NCI-H146 treated with DMSO at 0.1 percent for 48 hours (cell line): ENCODE measurements around the gene TGFBR3.
"Not testable (repeated sequence)": the region's sequence is repeated elsewhere in the genome, so short reads cannot be mapped to it uniquely, and the experiment has no call there.

ENCODE experiments used
- DNase-seq: peaks from one replicate; lab custom pipeline; 2025; ENCODE audit not compliant: unreplicated experiment; lab: John Stamatoyannopoulos, UW

Gene TGFBR3

DNA sequence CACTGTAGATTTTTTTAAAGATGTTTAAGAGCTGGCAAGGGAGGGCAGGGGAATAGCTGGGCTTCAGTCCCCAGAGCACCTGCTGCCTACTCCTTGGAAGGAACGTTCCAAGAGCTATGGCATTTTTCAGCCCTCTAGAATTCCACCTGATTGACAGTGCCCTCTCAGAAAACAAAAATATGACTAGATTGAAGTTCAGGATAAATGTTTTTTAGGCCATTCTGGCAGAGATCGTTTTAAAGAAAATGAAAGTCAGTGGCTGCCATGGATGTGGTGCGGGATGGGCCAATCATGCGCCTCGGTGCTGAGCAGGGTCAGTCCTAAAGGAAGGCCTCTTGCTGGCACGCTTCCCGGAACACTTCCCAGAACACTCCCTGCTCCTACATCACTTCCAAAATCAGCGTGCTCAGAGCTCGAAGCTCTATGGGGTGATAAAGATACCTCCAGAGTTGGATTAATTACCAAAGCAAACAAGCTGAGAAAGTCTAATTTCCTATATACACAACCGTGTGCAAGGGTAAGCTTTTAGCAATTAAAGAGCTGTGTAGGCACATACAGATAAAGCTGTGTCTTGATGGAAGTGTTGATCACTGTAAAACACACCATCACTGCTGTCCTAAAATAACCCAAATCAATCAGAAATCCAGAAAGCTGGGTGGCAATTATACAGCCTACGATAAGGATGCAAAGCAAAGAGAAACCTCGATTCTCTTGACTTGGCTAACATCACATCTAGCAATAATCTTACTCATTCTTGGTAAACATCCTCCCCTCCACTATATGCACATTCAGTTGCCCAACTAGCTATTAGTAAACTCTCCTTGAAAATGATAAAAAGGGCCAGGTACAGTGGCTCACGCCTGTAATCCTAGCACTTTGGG lies 34.6 kb downstream of the TGFBR3 start:
- peak; percentile 43 for DNase-seq

DNA sequence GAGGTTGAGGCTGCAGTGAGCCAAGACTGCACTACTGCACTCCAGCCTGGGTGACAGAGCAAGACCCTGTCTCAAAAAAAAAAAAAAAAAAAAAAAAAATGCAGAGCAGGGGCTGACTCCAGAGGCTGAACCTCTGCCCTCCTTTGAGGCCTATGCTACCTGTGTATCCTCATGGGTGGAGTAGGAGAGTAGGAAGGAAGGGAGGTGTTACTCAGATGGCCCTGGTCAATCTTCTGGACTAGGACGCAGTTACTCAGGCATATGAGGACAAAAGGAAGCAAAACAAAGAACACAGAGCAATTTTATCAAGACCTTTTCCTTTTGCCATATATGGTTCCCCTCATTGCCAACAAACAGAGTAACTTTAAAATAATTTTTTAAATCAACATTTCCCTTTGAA lies 35.2 kb downstream of the TGFBR3 start:
- no peak for DNase-seq

DNA sequence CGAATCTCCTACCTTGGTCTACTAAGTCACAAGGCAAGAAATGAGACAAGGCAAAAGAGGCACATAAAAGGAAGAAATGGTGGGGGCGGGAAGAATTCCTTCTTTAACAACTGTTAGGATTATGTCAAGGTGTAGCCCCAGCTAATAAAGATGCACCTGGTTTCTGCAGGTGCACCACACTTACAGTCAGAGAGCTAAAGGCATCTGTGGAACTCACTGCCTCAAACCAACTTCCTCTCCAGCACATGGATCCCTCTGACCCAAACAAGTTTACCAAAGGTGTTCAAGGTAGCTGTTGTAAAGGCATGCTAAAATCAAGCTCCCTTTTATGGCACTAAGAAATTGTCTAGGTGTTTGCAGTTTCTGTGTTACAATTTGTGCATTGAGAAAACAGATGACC lies 38.1 kb downstream of the TGFBR3 start:
- DNase-seq, result no peak

DNA sequence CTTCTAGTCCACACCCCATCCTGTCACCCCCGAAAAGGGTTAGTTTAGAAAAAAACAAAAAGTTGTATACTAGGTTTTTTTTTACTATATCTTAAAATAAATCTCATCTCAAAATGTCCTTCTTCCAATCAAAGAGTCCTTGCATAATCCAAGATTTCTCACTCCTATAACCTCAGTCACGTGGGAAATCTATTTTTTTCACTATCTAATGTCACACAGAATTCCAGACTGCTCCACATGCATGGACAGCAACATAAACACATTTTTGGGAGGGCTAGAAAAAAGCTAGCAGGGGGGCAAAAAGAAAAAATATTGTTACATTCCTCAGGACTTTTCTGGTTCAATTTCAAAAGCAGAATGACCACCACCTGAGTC lies 39.3 kb downstream of the TGFBR3 start:
- no peak for DNase-seq

DNA sequence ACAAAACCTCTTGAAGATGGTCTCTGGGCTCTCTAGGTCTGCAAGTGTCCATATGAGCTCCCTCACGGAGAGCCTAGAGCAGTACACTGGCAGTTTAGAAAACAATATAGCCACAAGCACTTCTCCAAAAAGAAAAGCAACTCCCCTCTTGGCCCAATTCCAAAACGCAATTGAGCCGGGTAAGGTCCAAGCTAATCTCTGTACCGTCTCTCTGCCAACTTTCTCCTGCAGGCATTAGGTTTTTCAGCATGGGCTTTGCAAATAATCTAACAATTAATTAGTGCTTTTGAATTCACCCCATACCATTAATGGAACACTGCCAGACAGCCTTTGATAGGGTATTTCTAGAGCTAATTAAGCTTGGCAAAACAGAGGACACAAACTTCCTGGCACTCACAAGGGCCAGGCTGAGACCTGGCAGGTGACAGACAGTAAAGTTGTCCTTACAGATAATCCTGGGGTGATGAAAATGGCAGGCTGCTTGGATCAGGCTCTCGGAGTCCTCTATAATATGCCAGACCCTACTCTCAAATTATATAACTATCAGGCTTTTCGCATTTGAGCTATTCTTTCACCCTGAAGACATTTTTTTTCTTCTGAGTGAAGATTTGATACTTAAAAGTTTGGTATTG lies 39.8 kb downstream of the TGFBR3 start:
- peak; percentile 90 for DNase-seq

DNA sequence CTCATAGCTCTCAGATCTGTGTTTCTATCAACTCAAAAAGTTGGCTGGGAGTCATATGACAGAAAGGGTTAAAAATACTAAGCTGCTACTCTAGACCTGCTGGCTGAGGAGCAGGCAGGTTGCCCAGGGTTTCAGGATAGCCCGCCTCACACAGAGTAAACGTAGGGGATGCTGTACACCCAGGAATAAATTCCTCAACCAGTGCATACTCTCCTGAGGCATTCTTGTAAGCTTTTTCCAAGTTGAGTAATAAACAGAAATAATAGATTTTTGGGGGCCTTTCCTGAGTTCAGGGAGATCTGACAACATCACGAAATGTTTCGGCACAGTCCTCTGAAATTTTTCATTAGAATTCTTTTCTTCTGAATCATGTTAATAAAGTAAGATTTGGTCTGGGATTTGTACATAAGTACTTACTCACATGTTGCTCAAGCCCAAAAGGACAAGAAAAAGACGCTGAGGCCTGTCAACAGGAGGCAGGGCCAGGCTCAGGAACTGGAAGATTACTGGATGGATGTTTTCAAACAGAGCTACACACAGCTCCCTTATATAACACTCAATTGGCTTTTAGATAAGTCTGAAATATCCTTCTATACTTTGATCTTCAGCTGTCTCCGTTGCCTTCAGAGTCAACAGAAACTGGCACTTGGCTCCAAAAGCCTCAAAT lies 41.0 kb downstream of the TGFBR3 start:
- no peak for DNase-seq

DNA sequence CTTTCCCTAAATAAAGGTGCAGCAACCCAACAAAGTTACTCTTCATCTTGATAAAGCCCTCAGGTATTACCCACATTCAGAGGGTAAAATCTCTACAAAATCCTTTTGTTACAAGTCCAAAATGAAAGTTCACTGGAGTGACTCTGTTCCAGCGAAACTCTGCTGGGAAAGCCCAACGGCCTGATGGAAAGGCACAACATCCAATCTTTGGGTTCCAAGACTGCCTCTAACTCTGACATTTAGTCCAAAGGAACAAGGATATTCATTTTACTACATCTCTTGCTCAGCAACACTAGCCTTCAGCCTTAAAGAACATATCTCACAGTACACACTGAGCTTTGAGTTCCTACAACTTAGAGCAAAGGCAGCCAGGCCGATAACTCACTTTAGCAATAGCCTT lies 42.1 kb downstream of the TGFBR3 start:
- DNase-seq, result no peak

DNA sequence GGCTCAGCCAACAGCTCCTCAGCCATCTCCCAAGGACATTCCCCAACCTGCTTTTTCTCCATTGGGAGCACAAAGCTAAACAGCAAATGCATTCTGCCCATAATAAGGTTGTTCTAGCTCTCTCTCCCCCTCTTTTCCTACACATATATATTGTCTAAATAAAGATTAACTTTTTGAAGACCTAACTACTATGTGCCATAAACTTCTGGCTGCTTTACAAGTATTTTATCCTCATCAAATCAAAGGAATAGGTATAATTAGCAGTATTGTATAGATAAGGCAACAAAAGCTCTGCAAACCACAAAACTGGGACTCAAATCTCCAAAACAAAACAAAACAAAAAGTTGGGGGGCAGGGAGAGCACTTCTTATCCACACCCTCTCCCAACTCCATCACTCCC lies 43.4 kb downstream of the TGFBR3 start:
- DNase-seq, result no peak

DNA sequence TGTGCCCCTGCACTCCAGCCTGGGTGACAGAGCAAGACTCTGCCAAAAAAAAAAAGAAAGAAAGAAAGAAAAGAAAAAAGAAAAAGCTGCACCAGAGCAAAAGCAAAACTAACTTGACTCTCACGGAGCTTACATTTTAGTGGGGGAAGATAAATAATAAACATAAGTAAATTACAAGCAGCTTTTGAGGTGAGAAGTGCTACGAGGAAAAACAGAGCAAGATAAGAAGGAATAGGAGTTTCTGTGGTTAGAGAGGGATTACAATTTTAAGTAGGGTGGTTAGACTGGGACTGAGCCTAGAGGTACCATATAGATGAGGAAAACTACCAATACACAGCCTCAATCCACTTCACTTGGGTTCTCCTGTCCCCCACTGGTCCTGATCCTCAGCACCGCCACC lies 43.9 kb downstream of the TGFBR3 start:
- DNase-seq, result no peak

DNA sequence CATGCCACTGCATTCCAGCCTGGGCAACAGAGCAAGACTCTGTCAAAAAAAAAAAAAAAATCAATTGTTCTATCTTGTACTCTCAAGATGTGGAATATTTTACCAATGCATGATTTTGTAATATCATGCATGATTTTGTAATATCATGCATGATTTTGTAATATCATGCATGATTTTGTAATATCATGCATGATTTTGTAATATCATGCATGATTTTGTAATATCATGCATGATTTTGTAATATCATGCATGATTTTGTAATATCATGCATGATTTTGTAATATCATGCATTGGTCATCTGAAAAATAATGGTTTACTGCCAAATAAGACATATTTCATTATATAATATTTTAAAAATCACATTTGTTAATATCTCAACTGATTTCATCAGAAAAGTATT lies 45.7 kb downstream of the TGFBR3 start:
- DNase-seq, result not testable (repeated sequence)

DNA sequence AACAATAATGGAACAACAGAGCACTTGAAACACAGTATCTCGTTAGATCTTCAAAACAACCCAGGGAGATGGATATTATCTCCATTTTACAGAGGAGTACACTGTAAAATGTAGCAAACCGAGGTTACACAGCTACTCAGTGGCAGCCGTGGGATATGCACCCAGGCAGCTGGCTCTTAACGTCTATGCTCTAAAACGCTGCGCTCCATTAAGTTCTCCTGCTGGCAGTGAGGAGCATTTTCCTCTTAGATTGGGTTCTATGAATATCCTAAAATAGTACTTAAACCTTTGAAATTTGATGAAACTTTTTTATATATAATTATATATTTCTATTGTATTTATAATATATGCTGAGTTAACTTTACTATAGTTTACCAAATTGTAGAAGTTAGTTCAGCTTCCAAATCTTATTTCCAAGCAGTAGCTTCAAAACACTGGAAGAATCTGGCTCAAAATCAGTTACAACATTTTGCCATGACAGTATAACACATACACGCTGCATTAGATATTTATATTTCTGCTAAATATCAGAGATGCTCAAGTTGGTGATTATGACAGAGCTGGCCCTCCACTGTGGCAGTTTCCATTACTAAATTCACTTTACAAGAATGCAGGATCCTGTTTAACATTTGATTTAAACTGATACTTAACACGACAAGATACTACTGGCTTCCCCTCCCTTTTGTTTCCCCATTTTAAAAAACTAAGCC lies 49.5 kb downstream of the TGFBR3 start:
- no peak for DNase-seq

DNA sequence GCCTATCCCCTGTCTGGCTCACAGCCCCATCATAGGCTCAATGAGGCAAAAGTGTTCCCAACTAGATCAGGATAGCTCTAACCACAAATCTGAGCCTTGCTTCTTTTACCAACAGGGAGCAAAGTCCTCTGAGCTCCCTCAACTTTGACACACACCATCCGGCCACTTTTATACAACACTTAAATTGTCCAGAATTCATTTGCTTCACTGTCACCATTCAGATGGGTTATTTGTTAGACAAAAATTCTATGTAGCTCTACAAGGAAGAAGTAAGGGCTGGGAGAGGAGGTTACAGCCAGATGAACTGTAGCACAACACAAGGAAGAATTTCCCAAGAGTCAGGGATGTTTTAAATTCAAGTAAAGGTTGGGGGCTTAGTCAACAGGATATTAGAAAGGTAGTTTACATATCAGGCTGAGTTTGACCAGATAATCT lies 50.8 kb downstream of the TGFBR3 start:
- DNase-seq, result no peak

DNA sequence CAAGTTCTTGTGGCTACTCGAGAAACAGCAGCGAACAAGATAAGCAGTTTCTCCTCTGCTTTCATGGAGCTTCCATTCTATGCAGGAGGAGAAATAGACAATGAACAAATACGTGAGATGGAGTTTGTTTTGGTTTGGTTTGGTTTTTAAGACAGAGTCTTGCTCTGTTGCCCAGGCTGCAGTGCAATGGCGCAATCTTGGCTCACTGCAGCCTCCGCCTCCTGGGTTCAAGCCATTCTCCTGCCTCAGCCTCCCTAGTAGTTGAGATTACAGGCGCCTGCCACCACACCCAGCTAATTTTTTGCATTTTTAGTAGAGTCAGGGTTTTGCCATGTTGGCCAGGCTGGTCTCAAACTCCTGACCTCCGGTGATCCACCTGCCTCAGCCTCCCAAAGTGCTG lies 51.4 kb downstream of the TGFBR3 start:
- DNase-seq, result not testable (repeated sequence)

DNA sequence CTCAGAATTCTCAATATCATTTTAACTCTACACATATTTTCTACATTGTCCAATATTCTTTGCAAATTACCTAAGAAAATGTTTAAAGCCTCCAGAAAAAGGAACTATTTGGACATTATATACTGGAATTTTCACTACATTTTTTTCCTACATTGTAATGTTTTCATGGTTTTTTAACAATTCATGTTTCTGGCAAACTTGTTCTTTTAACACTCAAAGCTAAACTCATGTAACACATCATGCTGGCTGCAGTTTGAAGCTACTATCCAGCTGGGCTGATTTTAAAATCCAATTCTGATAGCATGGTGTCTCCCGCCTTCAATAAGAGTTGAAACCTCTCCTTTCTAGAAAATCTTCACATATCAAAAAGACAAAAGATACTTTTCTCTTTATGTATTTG lies 52.0 kb downstream of the TGFBR3 start:
- DNase-seq, result no peak

DNA sequence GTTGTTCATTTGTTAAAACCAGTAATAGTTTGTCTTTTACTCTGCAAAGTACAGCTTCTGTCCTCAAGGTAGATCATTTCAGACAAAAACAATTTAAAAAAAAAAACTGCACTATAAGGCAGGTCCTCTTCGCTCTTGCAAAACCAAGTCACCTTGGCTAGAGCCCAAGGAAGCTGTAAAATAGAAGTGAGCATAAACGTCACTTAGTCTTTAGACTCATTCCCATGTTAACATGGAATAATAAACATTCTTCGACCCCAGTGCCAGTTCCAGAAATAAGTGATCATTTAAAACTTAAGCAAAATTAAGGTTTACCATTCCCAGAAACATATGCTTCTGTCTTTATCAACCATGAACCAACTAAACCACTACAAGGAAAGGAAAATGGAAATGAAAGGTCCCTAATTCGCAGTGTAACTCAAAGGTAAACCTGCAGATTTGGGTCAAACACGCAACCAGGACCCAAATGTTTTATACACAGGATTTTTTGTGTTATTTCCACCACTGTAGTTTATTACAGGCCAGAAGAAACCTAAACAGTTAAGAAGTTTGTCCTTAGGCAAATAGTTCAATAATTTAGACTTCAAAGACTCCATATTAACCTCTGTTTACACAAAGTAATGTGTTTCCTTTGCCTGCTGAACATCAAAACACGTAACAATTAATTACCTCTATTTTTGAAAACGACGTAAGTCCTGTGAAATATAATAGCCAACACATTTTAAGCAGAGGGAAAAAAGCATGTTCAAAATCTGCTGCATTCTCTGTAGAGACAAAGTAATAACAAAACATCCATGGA lies 54.6 kb downstream of the TGFBR3 start:
- no peak for DNase-seq

DNA sequence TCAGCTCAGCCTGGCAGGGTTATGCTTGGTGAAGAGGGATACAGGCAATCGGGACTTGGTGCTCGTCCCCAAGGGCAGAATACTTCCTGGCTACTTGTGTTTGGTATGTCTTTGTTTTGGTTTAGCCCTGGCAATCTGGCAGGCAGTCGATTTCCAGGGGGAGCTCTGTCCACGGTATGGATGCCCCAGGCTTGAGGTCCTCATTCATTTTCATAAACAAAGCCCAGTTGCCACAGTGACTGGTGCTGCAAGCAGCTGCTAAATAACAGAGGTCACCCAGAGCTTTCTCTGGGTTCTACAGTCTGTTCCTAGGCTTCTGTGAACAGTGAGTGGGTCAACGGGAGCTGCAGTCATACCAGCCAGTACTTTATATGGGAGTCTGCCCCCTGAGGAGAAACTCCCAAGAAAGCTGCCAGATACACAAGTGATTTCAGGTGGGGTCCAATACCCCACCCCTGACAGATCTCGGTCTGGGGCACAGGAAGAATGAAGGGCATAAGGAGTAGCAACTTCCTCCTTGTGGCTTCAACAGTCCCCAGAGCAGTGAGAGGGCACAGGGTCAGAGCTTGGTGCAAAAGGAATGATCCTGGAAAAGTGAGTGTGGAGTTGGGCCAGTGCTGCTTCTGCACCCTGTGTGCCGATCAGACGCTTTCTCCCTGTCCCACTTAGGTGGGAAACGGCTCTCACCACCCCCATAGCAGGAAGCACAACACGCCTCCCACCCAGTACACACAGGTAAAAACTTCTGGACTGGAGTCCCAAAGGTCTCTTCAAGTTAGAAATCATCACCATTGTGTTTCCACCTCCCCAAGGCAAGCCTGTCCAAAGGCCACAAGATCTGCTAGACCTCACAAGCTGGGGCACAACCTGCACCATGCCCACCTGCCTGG lies 55.5 kb downstream of the TGFBR3 start:
- peak; percentile 55 for DNase-seq

DNA sequence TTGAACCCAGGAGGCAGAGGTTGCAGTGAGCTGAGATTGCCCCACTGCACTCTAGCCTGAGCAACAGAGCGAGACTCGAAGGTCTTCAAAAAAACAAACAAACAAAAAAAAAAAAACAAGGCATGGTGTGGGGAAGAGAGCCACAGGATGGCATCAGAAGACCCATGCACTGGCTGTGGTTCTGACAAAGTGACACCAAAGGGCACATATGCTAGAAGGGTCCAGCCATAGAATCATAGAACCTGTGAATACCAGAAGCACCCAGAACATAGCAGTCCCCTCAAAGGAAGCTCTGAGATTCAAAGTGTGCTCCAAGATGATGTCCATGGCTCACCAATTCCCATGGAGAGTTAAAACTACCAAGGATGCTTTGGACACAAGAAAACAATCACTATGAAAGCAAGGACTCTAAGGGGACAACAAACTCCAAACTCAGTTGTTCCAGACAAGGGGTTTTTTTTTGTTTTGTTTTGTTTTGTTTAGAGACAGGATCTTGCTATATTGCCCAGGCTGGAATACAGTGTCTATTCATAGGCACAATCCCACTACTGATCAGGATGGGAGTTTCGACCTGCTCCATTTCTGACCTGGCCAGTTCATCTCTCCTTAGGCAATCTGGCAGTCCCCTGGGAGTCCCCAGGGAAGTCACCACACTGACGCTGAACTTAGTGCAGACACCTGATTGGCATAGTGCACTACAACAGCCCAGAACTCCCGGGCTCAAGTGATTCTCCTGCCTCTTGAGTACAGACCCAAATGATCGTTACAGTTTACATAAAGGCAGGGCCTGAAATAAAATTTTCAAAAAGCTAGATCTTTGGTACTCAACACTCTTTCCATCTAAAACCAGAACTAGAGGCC lies 56.4 kb downstream of the TGFBR3 start:
- DNase-seq, result no peak

DNA sequence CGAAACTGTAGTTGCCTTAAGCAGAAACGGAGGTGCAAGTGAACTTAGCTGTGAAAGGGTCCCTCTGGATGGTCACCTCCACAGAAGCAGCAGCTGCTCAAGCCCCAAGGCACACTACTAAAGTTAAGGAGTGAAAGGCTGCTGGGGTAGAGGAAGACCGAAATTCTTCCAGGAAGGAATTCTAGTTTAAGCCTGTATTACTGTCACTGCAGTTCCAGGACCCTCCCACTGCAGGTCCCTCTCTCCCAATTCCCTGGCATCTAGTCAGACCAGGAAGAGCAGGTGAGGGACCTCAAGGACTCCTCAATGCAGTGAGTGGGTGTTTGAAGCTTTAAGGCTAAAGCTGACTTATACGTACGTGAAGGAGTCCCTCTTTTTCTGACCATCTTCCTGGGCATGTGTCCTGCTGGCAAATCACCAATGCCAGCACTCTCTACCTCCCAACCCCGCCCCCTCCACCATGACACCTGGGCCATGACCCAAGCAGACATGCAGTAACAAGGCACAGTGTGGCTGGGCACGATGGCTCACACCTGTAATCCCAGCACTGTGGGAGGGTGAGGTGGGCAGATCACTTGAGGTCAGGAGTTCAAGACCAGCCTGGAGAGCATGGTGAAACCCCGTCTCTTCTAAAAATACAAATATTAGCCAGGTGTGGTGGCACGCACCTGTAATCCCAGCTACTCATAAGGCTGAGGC lies 57.2 kb downstream of the TGFBR3 start:
- DNase-seq, result no peak
